ENCODE results near the gene KIF7. TPM values are rescaled to one million over a fixed set of nuclear protein-coding genes. Genes with fewer than 3 reads are reported as not detected.
"Not testable (repeated sequence)": the region's sequence is repeated elsewhere in the genome, so short reads cannot be mapped to it uniquely, and the experiment has no call there.

KIF7 gene
- polyA plus RNA-seq, 1 experiment: 4.5 TPM

DNA sequence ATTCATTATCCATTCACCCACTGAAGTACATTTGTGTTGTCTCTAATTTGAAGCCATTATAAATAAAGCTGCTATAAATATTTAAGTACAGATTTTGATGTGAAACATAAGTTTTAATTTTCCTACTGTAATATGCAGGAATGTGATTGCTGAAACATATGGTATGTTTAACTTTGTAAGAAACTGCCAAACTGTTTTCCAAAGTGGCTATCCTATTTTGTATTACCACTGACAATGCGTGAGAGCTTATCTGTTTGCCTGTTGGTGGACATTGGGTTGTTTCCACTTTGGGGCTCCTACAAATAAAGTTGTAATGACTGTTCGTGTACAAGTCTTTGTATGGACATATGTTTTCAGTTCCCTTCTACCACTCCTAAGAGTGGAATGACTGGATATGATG, 37.8 kb upstream of the KIF7 start:
- Histone ChIP-seq H3K27me3 (ENCODE audit: control insufficient read depth, insufficient read depth, low read length) (peaks cover 5% of the 10 kb centered on the region), H3K4me3 (ENCODE audit: low read depth, low read length) (no peak overlapping the region), H3K9me3 (ENCODE audit: control insufficient read depth, insufficient read depth, low read length) (peaks cover 4% of the 10 kb centered on the region; the same call in 1 of the 2 replicates), H3K27ac (ENCODE audit: low read depth, low read length) (no peak overlapping the region)
- ChIA-PET CTCF (no interaction called here), POLR2A (no interaction called here)
- TF ChIP-seq, protein P1, sequence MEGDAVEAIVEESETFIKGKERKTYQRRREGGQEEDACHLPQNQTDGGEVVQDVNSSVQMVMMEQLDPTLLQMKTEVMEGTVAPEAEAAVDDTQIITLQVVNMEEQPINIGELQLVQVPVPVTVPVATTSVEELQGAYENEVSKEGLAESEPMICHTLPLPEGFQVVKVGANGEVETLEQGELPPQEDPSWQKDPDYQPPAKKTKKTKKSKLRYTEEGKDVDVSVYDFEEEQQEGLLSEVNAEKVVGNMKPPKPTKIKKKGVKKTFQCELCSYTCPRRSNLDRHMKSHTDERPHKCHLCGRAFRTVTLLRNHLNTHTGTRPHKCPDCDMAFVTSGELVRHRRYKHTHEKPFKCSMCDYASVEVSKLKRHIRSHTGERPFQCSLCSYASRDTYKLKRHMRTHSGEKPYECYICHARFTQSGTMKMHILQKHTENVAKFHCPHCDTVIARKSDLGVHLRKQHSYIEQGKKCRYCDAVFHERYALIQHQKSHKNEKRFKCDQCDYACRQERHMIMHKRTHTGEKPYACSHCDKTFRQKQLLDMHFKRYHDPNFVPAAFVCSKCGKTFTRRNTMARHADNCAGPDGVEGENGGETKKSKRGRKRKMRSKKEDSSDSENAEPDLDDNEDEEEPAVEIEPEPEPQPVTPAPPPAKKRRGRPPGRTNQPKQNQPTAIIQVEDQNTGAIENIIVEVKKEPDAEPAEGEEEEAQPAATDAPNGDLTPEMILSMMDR (IDR thresholded peaks at IDR 0.05; ENCODE audit: low read depth, low read length): no peak
- DNase-seq (ENCODE audit: low read depth, low spot score): no peak

DNA sequence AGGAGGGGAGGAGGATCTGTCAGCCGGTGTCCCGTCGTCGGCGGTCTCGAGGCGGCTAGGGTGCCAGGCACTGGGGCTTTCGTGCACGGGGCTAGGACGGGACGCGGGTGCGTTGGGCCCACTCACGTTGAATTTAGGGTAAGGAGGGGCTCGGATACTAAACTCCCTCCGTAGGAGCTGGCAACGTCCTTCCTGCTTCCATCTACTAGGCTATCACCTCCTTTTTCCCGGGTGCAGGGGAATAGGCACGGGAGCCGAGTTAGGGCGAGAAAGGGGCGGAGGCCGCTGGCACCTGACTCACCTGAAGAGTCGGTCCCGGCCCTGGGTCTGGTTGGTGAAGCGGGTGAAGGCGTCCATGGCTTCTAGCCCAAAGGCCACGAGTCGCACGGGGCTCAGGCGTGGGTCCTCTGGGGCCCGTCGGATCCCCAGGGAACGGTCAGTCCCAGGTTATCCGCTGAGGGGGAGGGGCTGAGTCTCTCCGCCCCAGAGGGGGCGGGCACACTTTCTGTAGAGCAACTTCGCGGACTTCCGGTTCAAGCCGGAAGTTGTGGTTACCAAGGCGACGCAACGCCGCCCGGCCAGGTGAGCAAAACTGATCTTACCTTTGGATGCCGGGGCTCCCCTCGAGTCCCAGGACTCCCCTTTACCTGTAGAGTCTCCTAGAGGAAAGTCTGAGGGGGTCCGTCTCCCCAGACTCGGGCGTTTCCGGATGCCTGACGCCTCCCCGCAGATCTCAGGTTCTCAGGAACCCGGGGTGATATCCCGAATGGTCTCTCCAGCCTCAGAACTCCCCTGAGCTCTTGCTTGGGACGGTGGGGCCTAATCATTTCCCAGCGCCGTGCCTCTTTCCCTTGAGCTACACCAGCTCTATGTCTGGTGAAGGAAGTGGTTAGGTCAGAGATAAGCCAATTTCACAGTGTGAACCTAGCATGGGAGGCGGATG, 35.3 kb upstream of the KIF7 start, which contains the start of the genes PEX11A and WDR93:
PEX11A (minus strand) TSS at position 479 of the 943 bp plus-strand sequence; CDS start at position 357, 122 bp downstream.
WDR93 (plus strand) TSS at position 536 of the 943 bp plus-strand sequence. CDS start 10,936 bp downstream, outside the sequence.
- TF ChIP-seq, protein P1 (IDR thresholded peaks at IDR 0.05; ENCODE audit: low read depth, low read length): no peak
- CTCF ChIA-PET: no interaction called here
- peaks cover 3% of the 10 kb centered on the region for H3K27me3 ChIP-seq (ENCODE audit: control insufficient read depth, insufficient read depth, low read length)
- H3K9me3 ChIP-seq (ENCODE audit: control insufficient read depth, insufficient read depth, low read length): peaks cover 4% of the 10 kb centered on the region; the same call in 1 of the 2 replicates
- peak within 1 kb of the TSS; percentile 94 for H3K4me3 ChIP-seq (ENCODE audit: low read depth, low read length)
- DNase-seq (ENCODE audit: low read depth, low spot score): peak; percentile 10
- POLR2A ChIA-PET: interaction anchor here (0.6 kb wide), 1 partner anchor 33 kb away, joined by 3 read pairs; no protein-coding TSS in a partner anchor
- H3K27ac ChIP-seq (ENCODE audit: low read depth, low read length): no peak within 1 kb of the TSS

DNA sequence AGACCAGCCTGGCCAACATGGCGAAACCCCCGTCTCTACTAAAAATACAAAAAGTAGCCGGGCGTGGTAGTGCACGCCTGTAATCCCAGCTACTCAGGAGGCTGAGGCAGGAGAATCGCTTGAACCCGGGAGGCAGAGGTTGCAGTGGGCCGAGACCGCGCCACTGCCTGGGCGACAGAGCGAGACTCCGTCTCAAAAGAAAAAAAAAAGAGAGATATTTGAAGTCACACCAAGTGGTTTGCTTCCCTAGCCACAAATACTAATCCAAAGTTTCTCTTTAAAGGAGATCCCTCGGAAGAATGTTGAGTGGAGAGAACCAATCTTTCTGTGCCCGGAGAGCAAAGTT, 34.6 kb upstream of the KIF7 start:
- H3K27ac ChIP-seq (ENCODE audit: low read depth, low read length); DNase-seq (ENCODE audit: low read depth, low spot score); H3K27me3 ChIP-seq (ENCODE audit: control insufficient read depth, insufficient read depth, low read length); POLR2A ChIA-PET; H3K9me3 ChIP-seq (ENCODE audit: control insufficient read depth, insufficient read depth, low read length): not testable (repeated sequence)
- CTCF ChIA-PET: interaction anchor here (0.5 kb wide), 1 partner anchor 347 kb away, joined by 3 read pairs; no protein-coding TSS in a partner anchor
- peak overlapping the region; percentile 94 for H3K4me3 ChIP-seq (ENCODE audit: low read depth, low read length)

DNA sequence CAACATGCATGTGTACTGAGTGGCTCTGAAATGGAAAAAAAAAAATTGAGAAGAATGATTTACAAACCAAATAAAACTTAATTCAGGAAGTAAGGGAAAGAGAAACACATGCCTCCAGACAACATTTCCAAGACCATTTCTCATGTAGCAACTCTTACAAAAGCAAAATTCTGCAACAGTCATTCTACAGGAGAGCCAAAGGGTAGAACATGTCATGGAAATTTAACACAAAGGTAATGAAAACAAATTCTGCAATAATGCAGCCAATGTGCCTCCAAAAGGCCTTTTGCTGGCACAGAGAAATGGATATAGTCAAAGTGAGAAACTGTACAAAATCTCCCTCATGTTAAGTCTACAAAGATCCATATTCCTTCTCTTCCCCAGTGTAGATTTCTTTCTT, 31.3 kb upstream of the KIF7 start:
- Histone ChIP-seq H3K27ac (ENCODE audit: low read depth, low read length) (no peak overlapping the region), H3K9me3 (ENCODE audit: control insufficient read depth, insufficient read depth, low read length) (peaks cover 4% of the 10 kb centered on the region; the same call in 1 of the 2 replicates), H3K27me3 (ENCODE audit: control insufficient read depth, insufficient read depth, low read length) (no peaks in the 10 kb centered on the region), H3K4me3 (ENCODE audit: low read depth, low read length) (no peak overlapping the region)
- TF ChIP-seq, protein P1 (IDR thresholded peaks at IDR 0.05; ENCODE audit: low read depth, low read length): no peak
- POLR2A ChIA-PET: no interaction called here
- CTCF ChIA-PET: no interaction called here
- no peak for DNase-seq (ENCODE audit: low read depth, low spot score)

DNA sequence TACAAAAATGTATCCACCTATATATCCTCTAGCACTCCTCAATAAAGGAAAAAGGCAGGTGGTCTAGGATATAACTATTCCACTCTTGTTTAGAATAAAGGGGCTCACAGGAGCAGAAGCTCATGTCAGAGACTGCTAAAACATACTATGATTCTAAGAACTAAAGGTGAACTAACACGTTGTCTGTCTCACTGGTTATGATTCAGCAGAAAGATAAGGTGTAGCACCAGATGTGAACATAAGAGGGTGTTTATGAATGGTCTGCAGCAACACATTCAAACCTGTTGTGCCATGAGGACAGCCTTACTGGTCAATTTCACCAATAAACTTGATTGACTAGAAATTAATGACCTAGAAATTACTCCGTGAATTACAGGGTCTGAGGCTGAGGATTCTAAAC, 30.7 kb upstream of the KIF7 start:
- CTCF ChIA-PET: no interaction called here
- POLR2A ChIA-PET: no interaction called here
- TF ChIP-seq, protein P1 (IDR thresholded peaks at IDR 0.05; ENCODE audit: low read depth, low read length): no peak
- DNase-seq (ENCODE audit: low read depth, low spot score): no peak
- no peaks in the 10 kb centered on the region for H3K27me3 ChIP-seq (ENCODE audit: control insufficient read depth, insufficient read depth, low read length)
- no peak overlapping the region for H3K27ac ChIP-seq (ENCODE audit: low read depth, low read length)
- H3K4me3 ChIP-seq (ENCODE audit: low read depth, low read length): no peak overlapping the region
- H3K9me3 ChIP-seq (ENCODE audit: control insufficient read depth, insufficient read depth, low read length): peaks cover 4% of the 10 kb centered on the region; the same call in 1 of the 2 replicates
